K562 (cell line): Measurements from ENCODE around the gene C1QTNF8. TPM values are rescaled to one million over a fixed set of nuclear protein-coding genes. Genes with fewer than 3 reads are reported as not detected.

Experiments used
- ATAC-seq: fragments of 200-7000 bp; cut with Tn5 transposase; 3 replicates; pipeline ENCODE4 v1.9.1; 2020; ENCODE audit warnings: moderate library complexity
- BruUV-seq: library from RNA; stranded (reverse); fragments of 400-500 nt; replicated peaks from 2 replicates; lab custom pipeline; 2021; lab: Mats Ljungman, UMichigan
- CTCF ChIA-PET: fragments of 300-600 bp; formaldehyde crosslinking; extraction: SDS; loops from one replicate; lab custom pipeline; 2021; ENCODE audit warnings: low intra/inter-chr PET ratio; lab: Yijun Ruan, JAX
- POLR2A ChIA-PET: fragments of 300-600, 350-650 bp; sonication (Branson Sonifier 250); formaldehyde crosslinking; extraction: SDS; loops from one replicate; lab custom pipeline; 2021; ENCODE audit warnings: antibody characterized with exemption, inconsistent platforms; lab: Yijun Ruan, JAX
- DNase-seq, 4 experiments: peaks; one replicate each; pipeline versions ENCODE4 v3.0.0 to v3.0.0-alpha.2; 2011 to 2018; ENCODE audit warnings: low spot score in 3 of 4, mixed read lengths in 3 of 4; ENCODE audit errors: extremely low read depth in 1 of 4
- FAIRE-seq: peaks from 2 replicates; lab custom pipeline; 2011; peaks lifted over from hg19 to GRCh38; lab: Jason Lieb, UNC
- H2AFZ ChIP-seq: 2 replicates; pipeline ENCODE4 v1.6.0; 2011; ENCODE audit warnings: low read depth, low read length, control low read depth, inconsistent platforms
- H3K27ac ChIP-seq: fragments of 200-600 bp; 3 replicates; pipeline ENCODE4 v1.8.0; 2011; ENCODE audit warnings: low read depth, mild to moderate bottlenecking, control low read depth, inconsistent platforms, low read length, moderate library complexity, mixed read lengths; ENCODE audit errors: extremely low read depth
- H3K27me3 ChIP-seq, 2 experiments: fragments of 300-600 bp in 1 of 2; 2 replicates in 1 of 2; 3 replicates in 1 of 2; pipeline versions ENCODE4 v1.6.0 to v1.8.0; 2011; ENCODE audit warnings: inconsistent platforms in 2 of 2, low read length in 2 of 2, mild to moderate bottlenecking in 1 of 2, mixed read lengths in 1 of 2, moderate library complexity in 1 of 2; ENCODE audit not compliant: control insufficient read depth in 2 of 2, insufficient read depth in 2 of 2
- H3K36me3 ChIP-seq: fragments of 300-600 bp; 3 replicates; pipeline ENCODE4 v1.8.0; 2011; ENCODE audit warnings: mild to moderate bottlenecking, low read length, inconsistent platforms; ENCODE audit not compliant: control insufficient read depth, insufficient read depth
- H3K4me1 ChIP-seq, 2 experiments: fragments of 200-600 bp in 1 of 2; replicated peaks in 1 of 2; 2 replicates in 1 of 2; 3 replicates in 1 of 2; pipeline versions ENCODE4 v1.5.1 to v1.8.0; 2011; ENCODE audit warnings: inconsistent platforms in 2 of 2, low read length in 2 of 2, mild to moderate bottlenecking in 1 of 2, mixed read lengths in 1 of 2, moderate library complexity in 1 of 2; ENCODE audit not compliant: control insufficient read depth in 2 of 2, insufficient read depth in 2 of 2
- H3K4me2 ChIP-seq: 2 replicates; pipeline ENCODE4 v1.6.1; 2011; ENCODE audit warnings: low read length, control low read depth, inconsistent platforms, mixed read lengths; ENCODE audit not compliant: insufficient read depth
- H3K4me3 ChIP-seq: fragments of 200-600 bp; sonication (generic), shearing (Covaris generic); 2 replicates; pipeline ENCODE4 v1.5.1; 2016; ENCODE audit warnings: control low read depth, inconsistent platforms
- H3K79me2 ChIP-seq: fragments of 200-600 bp; 3 replicates; pipeline ENCODE4 v1.8.0; 2011; ENCODE audit warnings: low read length, inconsistent platforms; ENCODE audit not compliant: control insufficient read depth, insufficient read depth
- H3K9ac ChIP-seq, 2 experiments: 2 replicates each; pipeline versions ENCODE4 v1.6.0 to v1.6.1; 2011; ENCODE audit warnings: low read depth in 2 of 2, low read length in 2 of 2, control low read depth in 1 of 2, inconsistent platforms in 1 of 2, mild to moderate bottlenecking in 1 of 2, mixed read lengths in 1 of 2; ENCODE audit not compliant: insufficient read depth in 1 of 2
- H3K9me1 ChIP-seq: one replicate; pipeline ENCODE4 v1.6.0; 2011; ENCODE audit warnings: inconsistent platforms, mild to moderate bottlenecking, low read length, moderate library complexity; ENCODE audit not compliant: control insufficient read depth, insufficient read depth
- H3K9me3 ChIP-seq: replicated peaks from 2 replicates; pipeline ENCODE4 v1.5.1; 2011; ENCODE audit warnings: low read depth, low read length, inconsistent platforms; ENCODE audit not compliant: control insufficient read depth, insufficient read depth
- H4K20me1 ChIP-seq: replicated peaks from 2 replicates; pipeline ENCODE4 v1.6.1; 2011; ENCODE audit warnings: low read length, inconsistent platforms, mixed read lengths; ENCODE audit not compliant: control insufficient read depth, insufficient read depth
- ADNP ChIP-seq: fragments of 200-800 bp; sonication (Bioruptor generic); IDR thresholded peaks from 2 replicates; pipeline ENCODE4 v1.6.1; 2016; ENCODE audit warnings: missing genetic modification characterization, missing compliant biosample characterization
- ARNT ChIP-seq, 2 experiments: fragments of 450-650 bp; IDR thresholded peaks; 2 replicates each; pipeline ENCODE4 v1.6.1; 2016; ENCODE audit warnings: mild to moderate bottlenecking in 1 of 2
- BMI1 ChIP-seq: fragments of 150-350 bp; IDR thresholded peaks from 2 replicates; pipeline ENCODE4 v1.6.1; 2014; ENCODE audit warnings: low read length
- E2F8 ChIP-seq: fragments of 450-650 bp; IDR thresholded peaks from 2 replicates; pipeline ENCODE4 v1.7.1; 2018; ENCODE audit warnings: mild to moderate bottlenecking, low read depth; ENCODE audit not compliant: partially characterized antibody
- GTF2E2 ChIP-seq: fragments of 200-800 bp; sonication (Bioruptor generic); IDR thresholded peaks from 2 replicates; pipeline ENCODE4 v1.6.1; 2016; ENCODE audit warnings: missing genetic modification characterization, missing compliant biosample characterization
- HMBOX1 ChIP-seq: sonication (generic); IDR thresholded peaks from 2 replicates; pipeline ENCODE4 v1.6.1; 2016
- LARP7 ChIP-seq: fragments of 450-650 bp; IDR thresholded peaks from 2 replicates; pipeline ENCODE4 v1.6.1; 2016
- MAZ ChIP-seq, 2 experiments: fragments of 450-650 bp in 1 of 2; sonication (generic) in 1 of 2; formaldehyde crosslinking; IDR thresholded peaks in 1 of 2; conservative IDR thresholded peaks in 1 of 2; 2 replicates each; pipeline versions ENCODE4 v1.4.0 to v1.5.0; 2020; ENCODE audit warnings: mild to moderate bottlenecking in 1 of 2, missing genetic modification reagents in 1 of 2
- POLR2H ChIP-seq: IDR thresholded peaks from 2 replicates; pipeline ENCODE4 v1.6.1; 2016; ENCODE audit warnings: missing genetic modification characterization, low read depth, mild to moderate bottlenecking, control low read depth, missing compliant biosample characterization, moderate library complexity
- SRSF9 ChIP-seq: fragments of 200-400 bp; formaldehyde crosslinking; IDR thresholded peaks from 2 replicates; pipeline ENCODE4 v1.6.1; 2017; ENCODE audit warnings: low read depth, low read length, borderline replicate concordance
- ZEB2 ChIP-seq: fragments of 450-650 bp; IDR thresholded peaks from 2 replicates; pipeline ENCODE4 v1.6.1; 2016
- ZNF282 ChIP-seq: sonication (generic); formaldehyde crosslinking; IDR thresholded peaks from 2 replicates; pipeline ENCODE4 v1.8.1; 2023; ENCODE audit warnings: missing genetic modification reagents
- ZNF644 ChIP-seq: fragments of 200-800 bp; sonication (Bioruptor generic); IDR thresholded peaks from 2 replicates; pipeline ENCODE4 v1.6.1; 2016; ENCODE audit warnings: low read depth, missing genetic modification characterization, missing compliant biosample characterization
- WGBS: fragments of 100-300 bp; shearing (Covaris generic); methylation state at CpG from one replicate; pipeline ENCODE4 v1.1.6; 2016; ENCODE audit warnings: low coverage, mixed read lengths; ENCODE audit not compliant: insufficient coverage; ENCODE audit errors: missing lambda C conversion rate; 5-methylcytosine and 5-hydroxymethylcytosine counted together
- in situ Hi-C: fragments of 300-500 bp; cut with MboI; formaldehyde crosslinking; loops from 4 replicates; pipeline ENCODE4 v1.15.0; 2018; ENCODE audit warnings: inconsistent platforms, mixed read lengths
- intact Hi-C: fragments of 100-400 bp; cut with micrococcal nuclease; formaldehyde crosslinking; loops from 2 replicates; pipeline ENCODE4 v1.14.2; 2022
- polyA plus RNA-seq, 8 experiments: library from polyadenylated mRNA; depleted of rRNA in 4 of 8; stranded (reverse) in 5 of 8; unstranded in 3 of 8; fragments of >200 nt; fragmentation: Nextera tagmentation in 2 of 8; fragmentation: Illumina TruSeq in 1 of 8; extraction: Ambion mirVana in 2 of 8; extraction: Trizol in 1 of 8; gene quantifications; 2 replicates each; pipeline versions ENCODE4 v1.2.1 to v1.2.3, GENCODE V29; 2011 to 2014; ENCODE audit warnings: inconsistent platforms in 1 of 8, missing spikeins in 1 of 8
- total RNA-seq, 7 experiments: library from RNA; depleted of rRNA in 6 of 7; stranded (reverse); fragments of >200 nt in 6 of 7; fragmentation: Illumina TruSeq in 2 of 7; extraction: Trizol in 2 of 7; gene quantifications; 2 replicates each; pipeline versions ENCODE4 v1.2.1 to v1.2.3, GENCODE V29; 2011 to 2021; ENCODE audit warnings: low replicate concordance in 1 of 7

The C1QTNF8 gene
- total and polyA plus RNA-seq, 9 of the 15 experiments (the other 6 are each of a cell fraction or from before 2014, with no cell fraction given), result not detected

GRCh38 chr16:1068451-1068850, 27.6 kb downstream of the C1QTNF8 start:
- ChIA-PET POLR2A (interaction anchor here (0.6 to 0.7 kb wide), 2 partner anchors 17 to 135 kb away, joined by 3 to 6 read pairs; no protein-coding TSS in a partner anchor), CTCF (no interaction called here)
- Histone ChIP-seq H3K9me3 (no peaks in the 10 kb centered on the region), H3K9ac (no peak overlapping the region), H4K20me1 (peaks cover 7% of the 10 kb centered on the region; the same call in 1 of the 2 replicates), H3K27ac (no peak overlapping the region), H3K4me3 (no peak overlapping the region), H3K27me3 (peaks cover 16 to 34% of the 10 kb centered on the region in 2 experiments; a peak in 4 of 5 replicates), H3K4me1 (peaks cover 0 to 38% of the 10 kb centered on the region in 2 experiments; a peak in 1 of 5 replicates), H3K36me3 (no peaks in the 10 kb centered on the region), H3K9me1 (no peaks in the 10 kb centered on the region), H3K4me2 (no peak overlapping the region), H3K79me2 (no peaks in the 10 kb centered on the region), H2AFZ (no peak overlapping the region)
- 33% methylated on average over 16 of the region's 18 CpGs for WGBS
- DNase-seq, result no peak
- no peak for ATAC-seq
- in situ Hi-C loops, result no loop called here
- TF ChIP-seq HMBOX1, result no peak
- no peak for TF ChIP-seq MAZ (CRISPR knock-in tag; conservative IDR thresholded peaks at IDR 0.05 in 1 of 2, IDR thresholded peaks at IDR 0.05 in 1 of 2)
- no peak for TF ChIP-seq E2F8
- TF ChIP-seq POLR2H (tag), result no peak
- TF ChIP-seq ZNF644 (tag), result no peak
- TF ChIP-seq ZNF282, result no peak
- TF ChIP-seq ARNT (IDR thresholded peaks at IDR 0.05), result no peak
- TF ChIP-seq BMI1, result no peak
- no peak for TF ChIP-seq SRSF9
- no peak for TF ChIP-seq ZEB2
- TF ChIP-seq GTF2E2 (tag), result no peak
- TF ChIP-seq LARP7, result no peak
- TF ChIP-seq ADNP (tag), result no peak
- BruUV-seq, result no TSS peak
- no peak for FAIRE-seq
- intact Hi-C loops, result no loop called here
